GM12873 (cell line): Measurements from ENCODE around the gene CMTM2.

Experiments
- TF ChIP-seq, protein P1 (sequence below): IDR thresholded peaks from 2 replicates; pipeline ENCODE4 v1.5.1; 2012; ENCODE audit warnings: low read depth, mild to moderate bottlenecking, moderate library complexity, low read length, control low read depth; ENCODE audit not compliant: insufficient read depth; ENCODE audit errors: missing control alignments

CMTM2 gene

GRCh38 chr16:66553223-66553622, 26.0 kb upstream of the CMTM2 start:
- TF ChIP-seq, protein P1, sequence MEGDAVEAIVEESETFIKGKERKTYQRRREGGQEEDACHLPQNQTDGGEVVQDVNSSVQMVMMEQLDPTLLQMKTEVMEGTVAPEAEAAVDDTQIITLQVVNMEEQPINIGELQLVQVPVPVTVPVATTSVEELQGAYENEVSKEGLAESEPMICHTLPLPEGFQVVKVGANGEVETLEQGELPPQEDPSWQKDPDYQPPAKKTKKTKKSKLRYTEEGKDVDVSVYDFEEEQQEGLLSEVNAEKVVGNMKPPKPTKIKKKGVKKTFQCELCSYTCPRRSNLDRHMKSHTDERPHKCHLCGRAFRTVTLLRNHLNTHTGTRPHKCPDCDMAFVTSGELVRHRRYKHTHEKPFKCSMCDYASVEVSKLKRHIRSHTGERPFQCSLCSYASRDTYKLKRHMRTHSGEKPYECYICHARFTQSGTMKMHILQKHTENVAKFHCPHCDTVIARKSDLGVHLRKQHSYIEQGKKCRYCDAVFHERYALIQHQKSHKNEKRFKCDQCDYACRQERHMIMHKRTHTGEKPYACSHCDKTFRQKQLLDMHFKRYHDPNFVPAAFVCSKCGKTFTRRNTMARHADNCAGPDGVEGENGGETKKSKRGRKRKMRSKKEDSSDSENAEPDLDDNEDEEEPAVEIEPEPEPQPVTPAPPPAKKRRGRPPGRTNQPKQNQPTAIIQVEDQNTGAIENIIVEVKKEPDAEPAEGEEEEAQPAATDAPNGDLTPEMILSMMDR, result no peak

- TF ChIP-seq, protein P1, result no peak
These were observed 25.2 kb upstream of the CMTM2 start for GRCh38 chr16:66554021-66554420.

GRCh38 chr16:66554495-66554894, 24.8 kb upstream of the CMTM2 start:
- TF ChIP-seq, protein P1, result no peak

DNA sequence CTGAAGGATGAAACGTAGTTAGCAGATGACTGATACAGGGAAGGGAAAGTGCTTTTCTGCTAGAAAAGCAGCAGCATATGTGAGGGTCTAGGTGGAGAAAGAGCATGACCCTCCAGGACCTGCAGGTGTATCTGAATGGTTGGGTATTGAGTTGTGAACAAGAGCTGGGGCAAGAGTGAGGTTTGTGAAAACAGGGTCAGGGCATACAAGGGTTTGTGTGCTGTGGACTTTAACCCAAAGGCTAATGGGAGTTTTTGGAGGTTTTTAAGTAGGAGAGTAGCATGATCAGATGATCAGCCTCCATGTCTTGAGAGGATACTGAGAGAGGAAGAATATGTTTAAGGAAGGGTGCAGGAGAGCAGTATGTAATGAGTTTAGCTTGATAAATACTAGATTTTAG, 19.2 kb upstream of the CMTM2 start:
- TF ChIP-seq, protein P1, result no peak

DNA sequence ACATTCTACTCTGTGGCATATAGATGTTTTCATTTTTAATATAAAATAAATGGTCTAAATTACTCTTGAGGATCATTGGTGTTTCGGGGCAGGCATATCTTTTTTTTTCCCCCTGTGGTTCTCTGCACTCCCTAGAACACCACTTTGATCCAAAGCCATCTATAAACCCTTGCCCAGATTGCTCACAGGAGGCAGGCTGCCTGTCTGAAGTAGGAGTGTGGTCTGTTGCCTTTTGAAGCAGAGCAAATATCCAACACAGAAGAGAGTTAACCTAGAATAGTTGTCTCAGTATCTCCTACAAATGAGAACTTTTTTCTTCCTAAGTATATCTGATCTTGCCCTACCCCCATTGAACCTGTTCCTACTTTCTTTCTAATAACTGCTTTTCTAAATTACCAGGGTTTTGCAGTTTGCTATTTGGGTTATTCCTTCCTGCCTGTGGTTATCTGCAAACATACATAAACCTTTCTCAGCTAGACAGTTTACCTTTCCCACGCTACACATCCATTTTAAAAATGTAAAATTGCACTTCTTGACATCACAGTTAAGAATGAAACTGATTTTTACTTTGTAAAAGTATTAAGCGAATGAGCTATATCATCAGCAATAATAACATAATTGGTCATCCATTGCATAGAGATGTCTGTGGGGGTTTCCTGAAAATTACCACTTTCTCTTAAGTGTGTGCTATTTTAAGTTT, 17.7 kb upstream of the CMTM2 start:
- TF ChIP-seq, protein P1, result no peak

- TF ChIP-seq, protein P1, result peak; percentile 7
These were observed 16.9 kb upstream of the CMTM2 start for GRCh38 chr16:66562409-66562808.

- TF ChIP-seq, protein P1, result no peak
These were observed 16.3 kb upstream of the CMTM2 start for GRCh38 chr16:66562986-66563385.
